Measurements from ENCODE around the gene SMG5.
A peak's percentile ranks its signal among the peaks of the same experiment; 100 is the strongest.

SMG5 gene

DNA sequence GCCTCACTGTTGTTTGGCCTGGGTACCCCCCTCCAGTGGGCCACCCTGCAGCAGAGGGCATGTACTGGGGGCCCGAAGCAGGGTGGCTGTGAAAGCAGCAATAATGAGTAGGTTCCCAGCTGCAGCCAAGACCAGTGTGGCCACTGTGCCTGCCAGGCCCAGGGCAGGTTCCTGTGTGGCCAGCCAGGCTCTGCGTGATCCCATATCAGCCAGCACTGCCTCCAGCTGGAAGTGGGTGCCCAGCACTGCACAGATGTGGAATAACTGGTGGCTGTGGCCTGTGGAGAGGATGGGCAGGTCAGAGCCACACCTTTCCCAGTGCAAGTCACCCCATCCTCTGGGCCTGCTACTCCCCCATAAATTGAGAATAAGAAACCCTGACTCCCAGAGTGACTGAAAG is 38.5 kb downstream of the SMG5 start:
- DNase-seq (ENCODE audit: low read depth), result no peak
- TF ChIP-seq, protein P1, sequence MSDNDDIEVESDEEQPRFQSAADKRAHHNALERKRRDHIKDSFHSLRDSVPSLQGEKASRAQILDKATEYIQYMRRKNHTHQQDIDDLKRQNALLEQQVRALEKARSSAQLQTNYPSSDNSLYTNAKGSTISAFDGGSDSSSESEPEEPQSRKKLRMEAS (IDR thresholded peaks at IDR 0.05; ENCODE audit: low read depth, low read length), result no peak
- TF ChIP-seq, protein P2, sequence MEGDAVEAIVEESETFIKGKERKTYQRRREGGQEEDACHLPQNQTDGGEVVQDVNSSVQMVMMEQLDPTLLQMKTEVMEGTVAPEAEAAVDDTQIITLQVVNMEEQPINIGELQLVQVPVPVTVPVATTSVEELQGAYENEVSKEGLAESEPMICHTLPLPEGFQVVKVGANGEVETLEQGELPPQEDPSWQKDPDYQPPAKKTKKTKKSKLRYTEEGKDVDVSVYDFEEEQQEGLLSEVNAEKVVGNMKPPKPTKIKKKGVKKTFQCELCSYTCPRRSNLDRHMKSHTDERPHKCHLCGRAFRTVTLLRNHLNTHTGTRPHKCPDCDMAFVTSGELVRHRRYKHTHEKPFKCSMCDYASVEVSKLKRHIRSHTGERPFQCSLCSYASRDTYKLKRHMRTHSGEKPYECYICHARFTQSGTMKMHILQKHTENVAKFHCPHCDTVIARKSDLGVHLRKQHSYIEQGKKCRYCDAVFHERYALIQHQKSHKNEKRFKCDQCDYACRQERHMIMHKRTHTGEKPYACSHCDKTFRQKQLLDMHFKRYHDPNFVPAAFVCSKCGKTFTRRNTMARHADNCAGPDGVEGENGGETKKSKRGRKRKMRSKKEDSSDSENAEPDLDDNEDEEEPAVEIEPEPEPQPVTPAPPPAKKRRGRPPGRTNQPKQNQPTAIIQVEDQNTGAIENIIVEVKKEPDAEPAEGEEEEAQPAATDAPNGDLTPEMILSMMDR (IDR thresholded peaks at IDR 0.05; ENCODE audit: low read depth, low read length), result no peak
- TF ChIP-seq MYC (IDR thresholded peaks at IDR 0.05; ENCODE audit: low read depth, low read length), result no peak
- no peak for TF ChIP-seq POLR2A (IDR thresholded peaks at IDR 0.05; ENCODE audit: extremely low read depth, insufficient read length)
- H3K4me3 ChIP-seq (ENCODE audit: low read depth, low read length), result no peak overlapping the region

DNA sequence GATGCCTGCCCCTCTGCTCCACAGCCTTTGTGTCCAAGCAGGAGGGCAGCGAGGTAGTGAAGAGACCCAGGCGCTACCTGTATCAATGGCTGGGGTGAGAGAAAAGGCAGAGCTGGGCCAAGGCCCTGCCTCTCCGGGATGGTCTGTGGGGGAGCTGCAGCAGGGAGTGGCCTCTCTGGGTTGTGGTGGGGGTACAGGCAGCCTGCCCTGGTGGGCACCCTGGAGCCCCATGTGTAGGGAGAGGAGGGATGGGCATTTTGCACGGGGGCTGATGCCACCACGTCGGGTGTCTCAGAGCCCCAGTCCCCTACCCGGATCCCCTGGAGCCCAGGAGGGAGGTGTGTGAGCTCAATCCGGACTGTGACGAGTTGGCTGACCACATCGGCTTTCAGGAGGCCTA is 39.9 kb downstream of the SMG5 start:
- no peak overlapping the region for H3K4me3 ChIP-seq (ENCODE audit: low read depth, low read length)
- TF ChIP-seq, protein P1 (IDR thresholded peaks at IDR 0.05; ENCODE audit: low read depth, low read length), result no peak
- TF ChIP-seq MYC (IDR thresholded peaks at IDR 0.05; ENCODE audit: low read depth, low read length) (no peak), POLR2A (IDR thresholded peaks at IDR 0.05; ENCODE audit: extremely low read depth, insufficient read length) (no peak)
- TF ChIP-seq, protein P2 (IDR thresholded peaks at IDR 0.05; ENCODE audit: low read depth, low read length), result no peak
- no peak for DNase-seq (ENCODE audit: low read depth)

DNA sequence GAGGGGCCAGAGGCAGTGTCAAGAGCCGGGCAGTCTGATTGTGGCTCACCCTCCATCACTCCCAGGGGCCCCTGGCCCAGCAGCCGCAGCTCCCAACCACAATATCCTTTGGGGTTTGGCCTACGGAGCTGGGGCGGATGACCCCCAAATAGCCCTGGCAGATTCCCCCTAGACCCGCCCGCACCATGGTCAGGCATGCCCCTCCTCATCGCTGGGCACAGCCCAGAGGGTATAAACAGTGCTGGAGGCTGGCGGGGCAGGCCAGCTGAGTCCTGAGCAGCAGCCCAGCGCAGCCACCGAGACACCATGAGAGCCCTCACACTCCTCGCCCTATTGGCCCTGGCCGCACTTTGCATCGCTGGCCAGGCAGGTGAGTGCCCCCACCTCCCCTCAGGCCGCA is 40.7 kb downstream of the SMG5 start, which contains the start of gene BGLAP:
BGLAP (plus strand) TSS at position 259 of the 400 bp plus-strand sequence; CDS start at position 307, 48 bp downstream.
- TF ChIP-seq MYC (IDR thresholded peaks at IDR 0.05; ENCODE audit: low read depth, low read length), result no peak
- TF ChIP-seq, protein P2 (IDR thresholded peaks at IDR 0.05; ENCODE audit: low read depth, low read length), result no peak
- no peak for TF ChIP-seq POLR2A (IDR thresholded peaks at IDR 0.05; ENCODE audit: extremely low read depth, insufficient read length)
- TF ChIP-seq, protein P1 (IDR thresholded peaks at IDR 0.05; ENCODE audit: low read depth, low read length), result no peak
- no peak within 1 kb of the TSS for H3K4me3 ChIP-seq (ENCODE audit: low read depth, low read length)
- peak; percentile 35 for DNase-seq (ENCODE audit: low read depth)

DNA sequence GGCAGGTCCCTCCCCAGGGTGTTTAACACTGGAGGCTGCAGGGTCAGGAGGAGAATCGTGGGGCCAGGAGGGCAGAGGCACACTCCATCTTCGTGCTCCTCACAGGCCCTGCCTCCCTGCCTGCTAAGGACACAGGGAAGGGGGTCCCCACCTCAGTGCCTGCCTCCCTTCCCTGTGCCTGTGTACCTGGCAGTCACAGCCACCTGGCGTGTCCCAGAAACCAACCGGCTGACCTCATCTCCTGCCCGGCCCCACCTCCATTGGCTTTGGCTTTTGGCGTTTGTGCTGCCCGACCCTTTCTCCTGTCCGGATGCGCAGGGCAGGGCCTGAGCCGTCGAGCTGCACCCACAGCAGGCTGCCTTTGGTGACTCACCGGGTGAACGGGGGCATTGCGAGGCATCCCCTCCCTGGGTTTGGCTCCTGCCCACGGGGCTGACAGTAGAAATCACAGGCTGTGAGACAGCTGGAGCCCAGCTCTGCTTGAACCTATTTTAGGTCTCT is 41.3 kb downstream of the SMG5 start:
- no peak for TF ChIP-seq POLR2A (IDR thresholded peaks at IDR 0.05; ENCODE audit: extremely low read depth, insufficient read length)
- TF ChIP-seq MYC (IDR thresholded peaks at IDR 0.05; ENCODE audit: low read depth, low read length), result no peak
- TF ChIP-seq, protein P1 (IDR thresholded peaks at IDR 0.05; ENCODE audit: low read depth, low read length), result no peak
- TF ChIP-seq, protein P2 (IDR thresholded peaks at IDR 0.05; ENCODE audit: low read depth, low read length), result no peak
- H3K4me3 ChIP-seq (ENCODE audit: low read depth, low read length), result no peak overlapping the region
- DNase-seq (ENCODE audit: low read depth), result peak; percentile 56

DNA sequence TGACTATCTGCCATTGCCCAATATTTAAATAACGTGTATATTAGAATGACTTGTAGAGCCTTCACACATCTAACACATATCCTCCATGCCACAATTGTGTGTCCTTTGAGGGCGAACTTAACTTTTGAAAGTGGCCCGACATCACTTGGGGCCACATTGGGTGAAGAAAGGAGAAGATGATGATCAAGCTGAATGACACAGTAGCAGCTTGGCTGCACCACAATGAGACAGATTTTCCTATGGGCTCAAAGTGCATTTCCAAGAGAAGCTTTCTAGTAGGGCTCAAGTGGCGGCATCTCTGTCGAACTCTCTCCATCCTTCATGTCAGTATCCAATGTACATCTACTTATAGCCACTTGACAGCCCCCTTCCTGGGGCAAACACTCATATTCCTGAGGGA is 44.4 kb downstream of the SMG5 start:
- H3K4me3 ChIP-seq (ENCODE audit: low read depth, low read length), result no peak overlapping the region
- no peak for DNase-seq (ENCODE audit: low read depth)
- TF ChIP-seq, protein P1 (IDR thresholded peaks at IDR 0.05; ENCODE audit: low read depth, low read length), result no peak
- TF ChIP-seq, protein P2 (IDR thresholded peaks at IDR 0.05; ENCODE audit: low read depth, low read length), result no peak
- no peak for TF ChIP-seq MYC (IDR thresholded peaks at IDR 0.05; ENCODE audit: low read depth, low read length)
- no peak for TF ChIP-seq POLR2A (IDR thresholded peaks at IDR 0.05; ENCODE audit: extremely low read depth, insufficient read length)

All from NB4 (cell line).